NCI-H524 treated with DMSO at 0.1 percent for 48 hours (cell line): ENCODE measurements around the gene SYT15.
"Not testable (repeated sequence)": the region's sequence is repeated elsewhere in the genome, so short reads cannot be mapped to it uniquely, and the experiment has no call there.

Experiments used
- DNase-seq: peaks from one replicate; lab custom pipeline; 2025; lab: John Stamatoyannopoulos, UW

SYT15 gene

GRCh38 chr10:46589589-46589988, 10.7 kb downstream of the SYT15 start:
- not testable (repeated sequence) for DNase-seq

GRCh38 chr10:46591053-46591452, 12.1 kb downstream of the SYT15 start:
- not testable (repeated sequence) for DNase-seq

DNA sequence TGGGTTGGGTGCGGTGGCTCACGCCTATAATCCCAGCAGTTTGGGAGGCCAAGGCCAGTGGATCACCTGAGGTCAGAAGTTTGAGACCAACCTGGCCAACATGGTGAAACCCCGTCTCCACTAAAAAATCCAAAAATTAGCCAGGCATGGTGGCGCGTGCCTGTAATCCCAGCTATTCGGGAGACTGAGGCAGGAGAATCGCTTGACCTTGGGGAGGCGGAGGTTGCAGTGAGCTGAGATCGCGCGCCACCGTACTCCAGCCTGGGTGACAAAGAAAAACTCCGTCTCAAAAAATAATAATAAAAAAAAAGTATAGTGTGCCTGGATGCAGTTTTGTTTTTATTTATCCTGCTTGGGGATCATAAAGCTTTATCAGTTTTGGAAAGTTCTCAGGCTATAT, 14.4 kb downstream of the SYT15 start:
- not testable (repeated sequence) for DNase-seq

- DNase-seq = not testable (repeated sequence)
These were observed 15.6 kb downstream of the SYT15 start for GRCh38 chr10:46594453-46595063.

- not testable (repeated sequence) for DNase-seq
These were observed 17.6 kb downstream of the SYT15 start for GRCh38 chr10:46596570-46596969.

DNA sequence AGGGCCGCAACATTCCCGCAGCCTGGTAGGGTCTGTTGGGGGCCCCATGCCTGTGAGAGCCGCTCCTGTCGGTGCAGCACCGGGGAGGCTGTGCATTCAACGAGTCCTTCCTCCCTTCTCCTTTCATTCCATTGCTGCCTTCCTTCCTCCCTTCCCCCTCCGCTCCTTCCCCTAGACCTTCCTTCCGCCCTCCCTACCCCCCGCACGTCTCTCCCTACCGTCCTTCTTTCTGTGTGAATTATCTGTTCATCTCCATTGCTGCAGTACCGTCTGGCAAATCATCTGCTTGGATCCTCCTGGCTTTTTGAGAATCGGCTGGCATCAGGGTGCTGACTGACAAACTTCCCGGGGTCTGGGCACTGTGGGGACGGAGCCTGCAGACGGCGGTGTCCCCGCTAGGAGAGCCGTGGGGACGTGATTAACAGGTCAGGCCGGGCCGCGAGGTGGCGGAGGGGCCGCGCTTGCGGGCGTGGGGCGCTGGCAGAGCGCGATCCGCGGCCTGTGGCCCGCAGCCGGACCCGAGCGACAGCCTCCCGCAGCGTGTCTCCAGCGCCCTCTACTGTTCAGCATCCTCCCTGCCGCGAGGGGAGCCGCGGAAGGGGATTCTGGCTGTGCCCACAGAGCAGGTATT, 18.8 kb downstream of the SYT15 start:
- not testable (repeated sequence) for DNase-seq

GRCh38 chr10:46600516-46600915, 21.6 kb downstream of the SYT15 start:
- not testable (repeated sequence) for DNase-seq

GRCh38 chr10:46615540-46615939, 36.6 kb downstream of the SYT15 start:
- DNase-seq = not testable (repeated sequence)

DNA sequence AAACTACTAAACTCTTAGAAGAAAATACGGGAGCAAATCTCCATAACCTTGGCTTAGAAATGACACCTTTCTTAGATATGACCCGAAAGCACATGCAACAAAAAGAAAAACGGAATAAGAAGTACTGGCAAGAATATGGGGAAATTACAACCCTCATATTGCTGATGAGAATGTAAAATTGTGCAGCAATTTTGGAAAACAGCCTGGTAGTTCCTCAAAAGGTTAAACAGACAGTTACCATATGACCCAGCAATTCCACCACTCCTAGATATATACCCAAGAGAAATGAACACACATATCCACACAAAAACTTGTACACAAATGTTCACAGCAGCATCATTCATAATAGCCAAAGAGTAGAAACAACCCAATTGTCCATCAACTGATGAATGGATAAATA, 37.3 kb downstream of the SYT15 start:
- DNase-seq = not testable (repeated sequence)

DNA sequence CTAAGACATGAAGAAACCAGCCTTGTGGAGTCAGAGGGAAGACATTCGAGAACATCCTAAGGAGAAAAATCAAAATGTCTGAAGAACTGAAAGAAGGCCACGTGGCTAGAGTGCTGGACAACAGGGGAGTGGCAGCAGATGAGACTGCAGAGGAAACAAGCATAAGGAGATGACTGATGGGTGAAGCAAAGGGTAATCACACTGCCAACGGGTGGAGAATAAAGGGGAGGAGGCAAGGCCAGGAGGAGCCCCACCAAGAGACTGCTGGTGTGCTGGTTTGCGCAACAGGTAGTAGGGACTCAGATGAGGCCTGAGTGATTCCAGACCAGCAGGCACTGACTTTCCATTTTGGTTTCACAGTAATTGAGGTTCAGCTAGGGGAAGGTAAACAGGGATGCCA, 38.2 kb downstream of the SYT15 start:
- not testable (repeated sequence) for DNase-seq

DNA sequence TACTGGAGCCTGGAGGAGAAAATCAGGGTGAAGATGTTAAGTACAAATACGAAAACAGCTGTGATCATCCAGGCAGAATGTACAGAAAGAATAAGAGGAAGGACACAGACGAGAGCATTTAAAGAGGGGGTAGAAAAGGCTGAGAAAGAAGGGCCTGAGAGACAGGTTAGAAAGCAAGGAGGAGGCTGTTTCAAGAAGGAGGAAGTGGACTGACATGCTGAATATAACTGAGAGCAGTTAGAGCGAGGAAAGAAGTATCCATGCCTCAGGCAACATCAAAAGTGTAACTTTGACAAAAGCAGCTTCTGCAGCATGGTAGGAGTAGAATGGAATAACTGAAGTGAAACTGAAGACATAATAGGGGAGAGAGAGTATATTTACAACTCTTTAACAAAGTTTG, 39.0 kb downstream of the SYT15 start:
- DNase-seq = not testable (repeated sequence)

- DNase-seq = not testable (repeated sequence)
These were observed 45.1 kb downstream of the SYT15 start for GRCh38 chr10:46623899-46624654.

- DNase-seq = not testable (repeated sequence)
These were observed 50.9 kb downstream of the SYT15 start for GRCh38 chr10:46629805-46630204.

GRCh38 chr10:46630816-46631215, 51.9 kb downstream of the SYT15 start:
- not testable (repeated sequence) for DNase-seq

GRCh38 chr10:46631683-46632082, 52.8 kb downstream of the SYT15 start:
- not testable (repeated sequence) for DNase-seq

- DNase-seq = not testable (repeated sequence)
These were observed 55.8 kb downstream of the SYT15 start for GRCh38 chr10:46634698-46635097.

- DNase-seq = not testable (repeated sequence)
These were observed 56.5 kb downstream of the SYT15 start for GRCh38 chr10:46635364-46635959.

DNA sequence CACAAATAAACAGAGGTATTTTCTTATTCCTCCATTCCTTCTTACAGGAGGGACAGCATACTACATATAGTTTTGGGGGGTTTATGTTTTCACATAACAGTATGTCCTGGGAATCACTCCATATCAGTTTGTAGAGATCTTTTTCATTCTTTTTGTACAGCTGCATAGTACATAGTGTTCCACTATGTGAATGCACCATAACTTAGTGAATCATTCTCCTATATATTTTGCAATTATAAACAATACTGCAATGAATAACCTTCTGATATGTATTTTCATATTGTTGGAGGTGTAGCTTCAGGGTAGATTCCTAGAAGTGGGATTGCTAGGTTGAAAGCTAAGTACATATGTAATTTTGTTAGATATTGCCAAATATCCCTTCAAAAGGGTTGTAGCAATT, 61.1 kb downstream of the SYT15 start:
- not testable (repeated sequence) for DNase-seq
